Measurements from ENCODE around the gene MSANTD1.

Gene MSANTD1

GRCh38 chr4:3249711-3250437 lies 915 bp downstream of the MSANTD1 start:
- DNase-seq, result peak; percentile 7

GRCh38 chr4:3250438-3250955 lies 1.5 kb downstream of the MSANTD1 start:
- DNase-seq, result no peak

GRCh38 chr4:3250956-3251690 lies 2.2 kb downstream of the MSANTD1 start:
- no peak for DNase-seq

GRCh38 chr4:3251691-3252479 lies 2.9 kb downstream of the MSANTD1 start:
- no peak for DNase-seq

- DNase-seq, result no peak
Measured at GRCh38 chr4:3252480-3252828, 3.5 kb downstream of the MSANTD1 start.

- no peak for DNase-seq
Measured at GRCh38 chr4:3252831-3253641, 4.1 kb downstream of the MSANTD1 start.

- DNase-seq, result no peak
Measured at GRCh38 chr4:3253808-3254207, 4.8 kb downstream of the MSANTD1 start.

- DNase-seq, result no peak
Measured at GRCh38 chr4:3254302-3255131, 5.6 kb downstream of the MSANTD1 start.

- DNase-seq, result no peak
Measured at GRCh38 chr4:3255611-3256186, 6.7 kb downstream of the MSANTD1 start.

GRCh38 chr4:3256230-3257102 lies 7.5 kb downstream of the MSANTD1 start:
- DNase-seq, result no peak

- no peak for DNase-seq
Measured at GRCh38 chr4:3257103-3257555, 8.2 kb downstream of the MSANTD1 start.

- DNase-seq, result no peak
Measured at GRCh38 chr4:3257556-3258482, 8.9 kb downstream of the MSANTD1 start.

GRCh38 chr4:3261411-3262207 lies 12.7 kb downstream of the MSANTD1 start:
- DNase-seq, result no peak

- no peak for DNase-seq
Measured at GRCh38 chr4:3262208-3263052, 13.5 kb downstream of the MSANTD1 start.

GRCh38 chr4:3263053-3263875 lies 14.3 kb downstream of the MSANTD1 start:
- no peak for DNase-seq

- no peak for DNase-seq
Measured at GRCh38 chr4:3263876-3264193, 14.9 kb downstream of the MSANTD1 start.
